NB4 (cell line): Measurements from ENCODE around the gene SMCO2.

Source experiments
- MYC ChIP-seq: IDR thresholded peaks from 2 replicates; pipeline ENCODE4 v1.6.1; 2011; ENCODE audit warnings: low read depth, low read length
- POLR2A ChIP-seq: IDR thresholded peaks from 2 replicates; pipeline ENCODE4 v1.6.1; 2011; ENCODE audit warnings: mild to moderate bottlenecking; ENCODE audit not compliant: insufficient read length; ENCODE audit errors: extremely low read depth
- TF ChIP-seq, protein P1 (sequence below): IDR thresholded peaks from one replicate; pipeline ENCODE4 v1.5.1; 2012; ENCODE audit warnings: low read depth, low read length
- TF ChIP-seq, protein P2 (sequence below): IDR thresholded peaks from 2 replicates; pipeline ENCODE4 v1.6.1; 2011; ENCODE audit warnings: low read depth, low read length

DNA sequence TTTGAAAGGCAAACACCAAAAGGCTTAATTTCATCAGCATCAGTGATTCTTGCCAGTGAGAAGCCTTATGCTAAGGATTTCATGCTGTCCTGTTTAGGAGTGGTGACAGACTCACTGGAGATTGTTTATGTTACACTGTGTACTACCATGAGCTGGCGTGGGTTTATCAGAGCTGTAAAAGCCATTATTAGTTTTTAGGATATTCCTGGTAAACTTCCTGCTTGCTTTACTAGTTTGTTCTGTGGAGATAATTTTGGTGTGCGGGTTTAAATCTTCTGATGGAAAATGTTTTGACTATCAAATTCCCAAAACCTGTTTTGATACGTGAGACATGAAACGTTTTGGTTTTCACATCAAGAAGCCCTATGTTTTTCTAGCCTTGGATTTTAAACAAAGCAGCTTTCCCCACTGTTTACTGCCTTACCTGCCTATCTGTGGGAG is 92.7 kb downstream of the SMCO2 start:
- TF ChIP-seq, protein P1, sequence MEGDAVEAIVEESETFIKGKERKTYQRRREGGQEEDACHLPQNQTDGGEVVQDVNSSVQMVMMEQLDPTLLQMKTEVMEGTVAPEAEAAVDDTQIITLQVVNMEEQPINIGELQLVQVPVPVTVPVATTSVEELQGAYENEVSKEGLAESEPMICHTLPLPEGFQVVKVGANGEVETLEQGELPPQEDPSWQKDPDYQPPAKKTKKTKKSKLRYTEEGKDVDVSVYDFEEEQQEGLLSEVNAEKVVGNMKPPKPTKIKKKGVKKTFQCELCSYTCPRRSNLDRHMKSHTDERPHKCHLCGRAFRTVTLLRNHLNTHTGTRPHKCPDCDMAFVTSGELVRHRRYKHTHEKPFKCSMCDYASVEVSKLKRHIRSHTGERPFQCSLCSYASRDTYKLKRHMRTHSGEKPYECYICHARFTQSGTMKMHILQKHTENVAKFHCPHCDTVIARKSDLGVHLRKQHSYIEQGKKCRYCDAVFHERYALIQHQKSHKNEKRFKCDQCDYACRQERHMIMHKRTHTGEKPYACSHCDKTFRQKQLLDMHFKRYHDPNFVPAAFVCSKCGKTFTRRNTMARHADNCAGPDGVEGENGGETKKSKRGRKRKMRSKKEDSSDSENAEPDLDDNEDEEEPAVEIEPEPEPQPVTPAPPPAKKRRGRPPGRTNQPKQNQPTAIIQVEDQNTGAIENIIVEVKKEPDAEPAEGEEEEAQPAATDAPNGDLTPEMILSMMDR: no peak
- TF ChIP-seq POLR2A (no peak), MYC (no peak)
- TF ChIP-seq, protein P2, sequence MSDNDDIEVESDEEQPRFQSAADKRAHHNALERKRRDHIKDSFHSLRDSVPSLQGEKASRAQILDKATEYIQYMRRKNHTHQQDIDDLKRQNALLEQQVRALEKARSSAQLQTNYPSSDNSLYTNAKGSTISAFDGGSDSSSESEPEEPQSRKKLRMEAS: no peak
